H1 (cell line): ENCODE results near the gene CPNE4. TPM values are rescaled to one million over a fixed set of nuclear protein-coding genes. Genes with fewer than 3 reads are reported as not detected.
A peak's percentile ranks its signal among the peaks of the same experiment; 100 is the strongest.

Experiments used
- CTCF ChIA-PET: fragments of 300-600 bp; sonication (Branson Sonifier 250); formaldehyde crosslinking; loops from one replicate; lab custom pipeline; 2021; ENCODE audit not compliant: partially characterized antibody; lab: Charles Lee
- POLR2A ChIA-PET: fragments of 300-600 bp; sonication (Branson Sonifier 250); formaldehyde crosslinking; loops from one replicate; lab custom pipeline; 2021; ENCODE audit warnings: inconsistent platforms; ENCODE audit not compliant: partially characterized antibody; lab: Charles Lee
- DNase-seq, 2 experiments: peaks; one replicate each; pipeline versions ENCODE4 v3.0.0 to v3.0.0-alpha.2; 2010 to 2022; ENCODE audit warnings: low spot score in 2 of 2, low read depth in 1 of 2, mixed read lengths in 1 of 2
- FAIRE-seq: peaks from 2 replicates; lab custom pipeline; 2011; peaks lifted over from hg19 to GRCh38; lab: Jason Lieb, UNC
- H2AFZ ChIP-seq: 2 replicates; pipeline ENCODE4 v1.8.1; 2012; ENCODE audit warnings: low read length, inconsistent platforms
- H2AK5ac ChIP-seq: 2 replicates; pipeline ENCODE4 v1.6.1; 2013; ENCODE audit warnings: low read depth, low read length
- H2BK120ac ChIP-seq: replicated peaks from 2 replicates; pipeline ENCODE3; 2013; ENCODE audit warnings: low read depth, low read length, inconsistent platforms
- H2BK12ac ChIP-seq: 2 replicates; pipeline ENCODE4 v1.6.1; 2013; ENCODE audit warnings: low read depth, low read length
- H2BK15ac ChIP-seq: 2 replicates; pipeline ENCODE4 v1.6.1; 2013; ENCODE audit warnings: low read length
- H2BK20ac ChIP-seq: 2 replicates; pipeline ENCODE4 v1.6.1; 2013; ENCODE audit warnings: low read length
- H2BK5ac ChIP-seq: 2 replicates; pipeline ENCODE4 v1.6.1; 2013; ENCODE audit warnings: low read depth, low read length
- H3K14ac ChIP-seq: 2 replicates; pipeline ENCODE4 v1.6.1; 2013; ENCODE audit warnings: inconsistent platforms; ENCODE audit not compliant: insufficient read length
- H3K18ac ChIP-seq: 2 replicates; pipeline ENCODE4 v1.6.1; 2013; ENCODE audit warnings: low read length; ENCODE audit errors: extremely low read depth
- H3K23ac ChIP-seq: 2 replicates; pipeline ENCODE4 v1.6.1; 2013; ENCODE audit warnings: inconsistent platforms; ENCODE audit not compliant: insufficient read length
- H3K23me2 ChIP-seq: 2 replicates; pipeline ENCODE4 v1.6.1; 2013; ENCODE audit warnings: low read depth, low read length
- H3K27ac ChIP-seq: 2 replicates; pipeline ENCODE4 v1.6.1; 2011; ENCODE audit warnings: low read depth, low read length, inconsistent platforms
- H3K27me3 ChIP-seq, 4 experiments: replicated peaks in 1 of 4; 1 replicate in 1 of 4; 2 replicates in 3 of 4; pipeline versions ENCODE4 v1.6.1 to v1.8.1; 2011 to 2013; ENCODE audit warnings: low read length in 3 of 4, mild to moderate bottlenecking in 3 of 4, inconsistent platforms in 2 of 4, mixed read lengths in 2 of 4, moderate library complexity in 1 of 4; ENCODE audit not compliant: control insufficient read depth in 3 of 4, insufficient read depth in 3 of 4; ENCODE audit errors: extremely low read depth in 1 of 4
- H3K36me3 ChIP-seq, 4 experiments: 2 replicates each; pipeline versions ENCODE4 v1.6.1 to v1.8.1; 2011 to 2013; ENCODE audit warnings: mild to moderate bottlenecking in 4 of 4, low read length in 3 of 4, moderate library complexity in 2 of 4, control low read depth in 1 of 4, inconsistent platforms in 1 of 4; ENCODE audit not compliant: insufficient read depth in 4 of 4, control insufficient read depth in 2 of 4
- H3K4ac ChIP-seq: replicated peaks from 2 replicates; pipeline ENCODE3; 2013; ENCODE audit warnings: low read length, low read depth, mixed read lengths, inconsistent platforms; ENCODE audit not compliant: insufficient read length
- H3K4me1 ChIP-seq, 4 experiments: replicated peaks in 1 of 4; 1 replicate in 1 of 4; 2 replicates in 3 of 4; pipeline versions ENCODE4 v1.6.1 to v1.8.1; 2011 to 2013; ENCODE audit warnings: low read length in 3 of 4, inconsistent platforms in 2 of 4, mixed read lengths in 1 of 4; ENCODE audit not compliant: insufficient read depth in 4 of 4, control insufficient read depth in 3 of 4
- H3K4me2 ChIP-seq, 2 experiments: 2 replicates each; pipeline versions ENCODE4 v1.6.1 to v1.8.1; 2011 to 2013; ENCODE audit warnings: low read depth in 2 of 2, low read length in 2 of 2, control low read depth in 1 of 2, inconsistent platforms in 1 of 2, mild to moderate bottlenecking in 1 of 2; ENCODE audit not compliant: insufficient read depth in 1 of 2
- H3K4me3 ChIP-seq, 4 experiments: fragments of 200-600, 300-600 bp in 1 of 4; sonication (generic), shearing (Covaris generic), sonication (Bioruptor Twin) in 1 of 4; 2 replicates each; pipeline versions ENCODE4 v1.5.1 to v1.8.1; 2011 to 2016; ENCODE audit warnings: low read length in 4 of 4, low read depth in 3 of 4, control low read depth in 2 of 4, inconsistent platforms in 2 of 4, mild to moderate bottlenecking in 2 of 4, mixed read lengths in 1 of 4, moderate library complexity in 1 of 4; ENCODE audit not compliant: insufficient read depth in 2 of 4; ENCODE audit errors: extremely low read depth in 1 of 4
- H3K56ac ChIP-seq: replicated peaks from 2 replicates; pipeline ENCODE3; 2013; ENCODE audit warnings: low read depth, mild to moderate bottlenecking, mixed read lengths, low read length, inconsistent platforms; ENCODE audit not compliant: insufficient read length
- H3K79me1 ChIP-seq: 2 replicates; pipeline ENCODE4 v1.6.1; 2013; ENCODE audit warnings: low read depth, low read length, control low read depth
- H3K79me2 ChIP-seq, 2 experiments: 2 replicates each; pipeline versions ENCODE4 v1.6.1 to v1.8.1; 2012 to 2013; ENCODE audit warnings: low read length in 2 of 2, mild to moderate bottlenecking in 2 of 2, inconsistent platforms in 1 of 2; ENCODE audit not compliant: insufficient read depth in 2 of 2, control insufficient read depth in 1 of 2
- H3K9ac ChIP-seq, 4 experiments: replicated peaks in 1 of 4; 1 replicate in 1 of 4; 2 replicates in 3 of 4; pipeline versions ENCODE4 v1.6.1 to v1.8.1; 2011 to 2013; ENCODE audit warnings: low read depth in 3 of 4, low read length in 3 of 4, control low read depth in 2 of 4, mild to moderate bottlenecking in 2 of 4, moderate library complexity in 2 of 4, inconsistent platforms in 1 of 4; ENCODE audit errors: extremely low read depth in 1 of 4
- H3K9me3 ChIP-seq, 2 experiments: 2 replicates each; pipeline versions ENCODE4 v1.6.1 to v1.8.1; 2012 to 2013; ENCODE audit warnings: mild to moderate bottlenecking in 2 of 2, moderate library complexity in 2 of 2, control low read depth in 1 of 2, inconsistent platforms in 1 of 2, low read depth in 1 of 2, low read length in 1 of 2, mixed read lengths in 1 of 2; ENCODE audit not compliant: insufficient read depth in 2 of 2
- H4K20me1 ChIP-seq, 2 experiments: replicated peaks in 1 of 2; 2 replicates each; pipeline versions ENCODE3 to v1.8.1; 2011 to 2013; ENCODE audit warnings: inconsistent platforms in 2 of 2, low read length in 2 of 2, mild to moderate bottlenecking in 1 of 2; ENCODE audit not compliant: insufficient read depth in 2 of 2, control insufficient read depth in 1 of 2
- H4K5ac ChIP-seq: 2 replicates; pipeline ENCODE4 v1.6.1; 2013; ENCODE audit warnings: low read length, low read depth, mixed read lengths, inconsistent platforms; ENCODE audit not compliant: insufficient read length
- H4K8ac ChIP-seq: 2 replicates; pipeline ENCODE4 v1.8.0; 2013; ENCODE audit warnings: mild to moderate bottlenecking, moderate library complexity, low read length, inconsistent platforms; ENCODE audit not compliant: insufficient read depth; ENCODE audit errors: extremely low read depth
- H4K91ac ChIP-seq: replicated peaks from 2 replicates; pipeline ENCODE3; 2013; ENCODE audit warnings: low read length, mixed read lengths, inconsistent platforms; ENCODE audit not compliant: insufficient read length
- RAD21 ChIP-seq, 2 experiments: IDR thresholded peaks in 1 of 2; conservative IDR thresholded peaks in 1 of 2; 2 replicates each; pipeline ENCODE4 v1.6.1; 2011; ENCODE audit warnings: low read depth in 2 of 2, low read length in 2 of 2, improper control_type of control experiment in 1 of 2, inconsistent platforms in 1 of 2, mild to moderate bottlenecking in 1 of 2, moderate library complexity in 1 of 2
- SP1 ChIP-seq: IDR thresholded peaks from 2 replicates; pipeline ENCODE4 v1.6.1; 2011; ENCODE audit warnings: low read depth, low read length
- TEAD4 ChIP-seq: IDR thresholded peaks from 2 replicates; pipeline ENCODE4 v1.6.1; 2012; ENCODE audit warnings: low read depth, low read length, inconsistent platforms, mixed read lengths
- WGBS, 2 experiments: shearing (Covaris generic) in 1 of 2; methylation state at CpG; one replicate each; pipeline versions ENCODE4 v1.1.6 to v1.1.7; 2013 to 2015; ENCODE audit warnings: low lambda C conversion rate in 2 of 2, mixed read lengths in 2 of 2, inconsistent platforms in 1 of 2, low coverage in 1 of 2, missing lambda C conversion rate in 1 of 2; ENCODE audit not compliant: insufficient replicate concordance in 2 of 2, insufficient coverage in 1 of 2, insufficient read length in 1 of 2; ENCODE audit errors: extremely low coverage in 1 of 2, missing lambda C conversion rate in 1 of 2; 5-methylcytosine and 5-hydroxymethylcytosine counted together
- polyA plus RNA-seq, 7 experiments: library from polyadenylated mRNA; depleted of rRNA in 3 of 7; stranded (reverse) in 5 of 7; unstranded in 2 of 7; fragments of >200 nt in 5 of 7; fragments of 200-250 nt in 2 of 7; gene quantifications; 1 replicate in 5 of 7; 2 replicates in 1 of 7; 4 replicates in 1 of 7; pipeline versions ENCODE4 v1.2.1 to v1.2.3, GENCODE V29; 2011 to 2013; ENCODE audit warnings: missing spikeins in 2 of 7, mixed read lengths in 2 of 7
- total RNA-seq: library from RNA; stranded (reverse); fragmentation: NEBNext Ultra II Directional; extraction: Animal tissue kit (Norgen Biotek cat#: 25700); gene quantifications from 2 replicates; pipeline ENCODE4 v1.2.1, GENCODE V29; 2021

CPNE4 gene
- total and polyA plus RNA-seq, 2 of the 8 experiments (the other 6 are each of a cell fraction or from before 2014, with no cell fraction given), result 0.82 to 3.8 TPM

- Histone ChIP-seq H3K18ac (no peak overlapping the region), H2BK120ac (no peak overlapping the region), H2AK5ac (no peak overlapping the region), H3K27me3 (no peaks in the 10 kb centered on the region), H3K36me3 (no peaks in the 10 kb centered on the region), H4K5ac (no peak overlapping the region), H3K79me1 (no peaks in the 10 kb centered on the region), H4K91ac (no peak overlapping the region), H2BK12ac (no peak overlapping the region), H3K4me1 (peaks cover 0 to 7% (median 0%) of the 10 kb centered on the region in 4 experiments; a peak in 2 of 7 replicates), H3K9me3 (no peaks in the 10 kb centered on the region), H4K20me1 (no peaks in the 10 kb centered on the region), H2BK15ac (no peak overlapping the region), H3K27ac (no peak overlapping the region), H4K8ac (no peak overlapping the region), H2AFZ (no peak overlapping the region), H3K4me2 (no peak overlapping the region), H3K79me2 (no peaks in the 10 kb centered on the region), H3K4me3 (no peak overlapping the region), H3K23ac (no peak overlapping the region), H3K23me2 (no peaks in the 10 kb centered on the region), H3K4ac (no peak overlapping the region), H2BK5ac (no peak overlapping the region), H2BK20ac (no peak overlapping the region), H3K14ac (no peak overlapping the region), H3K56ac (no peak overlapping the region), H3K9ac (no peak overlapping the region)
- TF ChIP-seq TEAD4 (peak; percentile 69; the same call in 1 of the 2 replicates), SP1 (0 out of 2 replicates have a peak, but pooled peaks have one; percentile 8), RAD21 (IDR thresholded peaks at IDR 0.05 in 1 of 2, conservative IDR thresholded peaks at IDR 0.05 in 1 of 2; ENCODE audit: low read depth in 2 of 2, low read length in 2 of 2) (no peak)
- DNase-seq, result no peak
- FAIRE-seq, result peak; percentile 58
- 60% methylated on average over 4 of the region's 4 CpGs; no CpG with 5 or more reads in 1 of the 2 experiments for WGBS, 2 experiments
- ChIA-PET POLR2A (interaction anchor here (1.0 to 2.1 kb wide), 2 partner anchors 13 to 16 kb away, joined by 3 to 5 read pairs; no protein-coding TSS in a partner anchor), CTCF (no interaction called here)
Observed at GRCh38 chr3:131973731-131974130, 61.1 kb downstream of the CPNE4 start.
